ENCODE data around the gene MTIF2.

DNA sequence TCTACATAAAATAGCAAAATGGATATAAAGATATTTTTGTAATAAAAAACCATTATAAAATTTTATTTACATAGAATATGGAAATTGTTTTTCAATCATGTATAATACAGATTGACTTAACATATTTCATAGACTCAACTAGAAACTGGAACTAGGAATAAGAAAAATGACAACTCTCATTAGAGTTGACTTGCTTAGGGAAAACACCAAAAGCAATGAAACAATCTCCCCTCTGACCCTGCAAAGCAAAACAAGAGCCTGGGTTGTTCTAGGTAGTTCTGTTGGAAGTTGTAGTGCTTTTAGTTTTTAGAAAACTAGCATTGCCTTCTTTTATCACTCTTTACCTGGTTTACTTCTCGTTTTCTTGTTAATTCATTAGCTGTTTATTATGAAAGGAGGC, 32.2 kb upstream of the MTIF2 start:
- no peak for TF ChIP-seq POLR2A (IDR thresholded peaks at IDR 0.05)
- TF ChIP-seq, protein P1, sequence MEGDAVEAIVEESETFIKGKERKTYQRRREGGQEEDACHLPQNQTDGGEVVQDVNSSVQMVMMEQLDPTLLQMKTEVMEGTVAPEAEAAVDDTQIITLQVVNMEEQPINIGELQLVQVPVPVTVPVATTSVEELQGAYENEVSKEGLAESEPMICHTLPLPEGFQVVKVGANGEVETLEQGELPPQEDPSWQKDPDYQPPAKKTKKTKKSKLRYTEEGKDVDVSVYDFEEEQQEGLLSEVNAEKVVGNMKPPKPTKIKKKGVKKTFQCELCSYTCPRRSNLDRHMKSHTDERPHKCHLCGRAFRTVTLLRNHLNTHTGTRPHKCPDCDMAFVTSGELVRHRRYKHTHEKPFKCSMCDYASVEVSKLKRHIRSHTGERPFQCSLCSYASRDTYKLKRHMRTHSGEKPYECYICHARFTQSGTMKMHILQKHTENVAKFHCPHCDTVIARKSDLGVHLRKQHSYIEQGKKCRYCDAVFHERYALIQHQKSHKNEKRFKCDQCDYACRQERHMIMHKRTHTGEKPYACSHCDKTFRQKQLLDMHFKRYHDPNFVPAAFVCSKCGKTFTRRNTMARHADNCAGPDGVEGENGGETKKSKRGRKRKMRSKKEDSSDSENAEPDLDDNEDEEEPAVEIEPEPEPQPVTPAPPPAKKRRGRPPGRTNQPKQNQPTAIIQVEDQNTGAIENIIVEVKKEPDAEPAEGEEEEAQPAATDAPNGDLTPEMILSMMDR (IDR thresholded peaks at IDR 0.05) = no peak

Measured in stomach (tissue), 4 donors.